HCT116 (cell line): Measurements from ENCODE around the gene RGSL1.

Experiments used
- CBX3 ChIP-seq: IDR thresholded peaks from 2 replicates; pipeline ENCODE4 v1.6.1; 2012; ENCODE audit warnings: low read depth
- CEBPB ChIP-seq: IDR thresholded peaks from 2 replicates; pipeline ENCODE4 v1.6.1; 2012; ENCODE audit warnings: low read depth
- EZH2 ChIP-seq: fragments of 200-600 bp; sonication (generic); IDR thresholded peaks from 2 replicates; pipeline ENCODE4 v1.6.1; 2017; ENCODE audit warnings: antibody characterized with exemption, mixed run types
- MAX ChIP-seq: IDR thresholded peaks from 2 replicates; pipeline ENCODE4 v1.6.1; 2012
- POLR2A ChIP-seq: IDR thresholded peaks from 2 replicates; pipeline ENCODE4 v1.7.0; 2011; ENCODE audit warnings: borderline replicate concordance; ENCODE audit not compliant: insufficient read depth, insufficient read length; ENCODE audit errors: extremely low read depth
- POLR2AphosphoS5 ChIP-seq: IDR thresholded peaks from 2 replicates; pipeline ENCODE4 v1.6.1; 2011; ENCODE audit warnings: mild to moderate bottlenecking, low read depth, low read length, moderate library complexity
- SRF ChIP-seq: IDR thresholded peaks from 2 replicates; pipeline ENCODE4 v1.6.1; 2012; ENCODE audit warnings: low read depth
- ZFX ChIP-seq: fragments of 450-650 bp; IDR thresholded peaks from 2 replicates; pipeline ENCODE4 v1.6.1; 2017
- TF ChIP-seq, protein P1 (sequence below), 3 experiments: fragments of 200-600 bp in 1 of 3; sonication (generic) in 1 of 3; IDR thresholded peaks in 2 of 3; conservative IDR thresholded peaks in 1 of 3; 2 replicates each; pipeline ENCODE4 v1.5.1; 2012 to 2017; ENCODE audit warnings: low read depth in 2 of 3, low read length in 2 of 3, antibody characterized with exemption in 1 of 3, borderline replicate concordance in 1 of 3, control low read depth in 1 of 3, mild to moderate bottlenecking in 1 of 3, mixed read lengths in 1 of 3, mixed run types in 1 of 3, moderate library complexity in 1 of 3; ENCODE audit not compliant: insufficient read depth in 1 of 3
- TF ChIP-seq, protein P2 (sequence below): IDR thresholded peaks from 2 replicates; pipeline ENCODE4 v1.6.1; 2012; ENCODE audit warnings: low read depth

DNA sequence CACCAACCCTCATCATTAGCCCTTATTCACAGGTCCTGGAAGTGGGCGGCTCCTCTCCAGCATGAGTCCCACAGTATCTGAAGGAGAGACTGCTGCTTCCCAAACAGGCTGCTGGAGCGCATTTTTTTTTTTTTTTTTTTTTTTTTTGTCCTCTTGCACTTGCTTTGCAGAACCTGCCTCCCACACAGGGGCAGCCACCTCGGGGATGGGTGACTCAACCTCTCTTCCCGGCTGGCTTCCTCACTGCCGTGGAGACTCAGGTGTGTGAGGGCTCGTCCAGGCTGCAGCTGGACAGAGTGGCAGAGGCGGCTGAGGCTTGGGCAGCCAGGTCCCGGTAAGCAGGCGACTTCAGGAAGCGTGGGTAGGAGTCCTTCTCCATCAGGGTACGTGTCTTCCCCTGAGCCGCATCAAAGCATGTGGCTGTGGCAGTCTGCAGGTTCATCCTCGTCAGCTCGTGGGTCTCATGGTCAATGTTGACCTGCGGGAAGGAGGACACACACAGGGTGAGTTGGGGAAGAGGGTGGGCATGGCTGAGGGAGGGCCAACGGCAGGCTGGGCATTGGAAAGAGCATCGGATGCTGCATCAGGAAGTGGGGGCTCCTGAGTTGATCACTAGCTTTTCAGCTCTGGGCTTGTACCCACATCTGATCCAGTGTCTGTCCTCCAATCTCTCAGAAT, 150.2 kb downstream of the RGSL1 start:
- TF ChIP-seq, protein P1, sequence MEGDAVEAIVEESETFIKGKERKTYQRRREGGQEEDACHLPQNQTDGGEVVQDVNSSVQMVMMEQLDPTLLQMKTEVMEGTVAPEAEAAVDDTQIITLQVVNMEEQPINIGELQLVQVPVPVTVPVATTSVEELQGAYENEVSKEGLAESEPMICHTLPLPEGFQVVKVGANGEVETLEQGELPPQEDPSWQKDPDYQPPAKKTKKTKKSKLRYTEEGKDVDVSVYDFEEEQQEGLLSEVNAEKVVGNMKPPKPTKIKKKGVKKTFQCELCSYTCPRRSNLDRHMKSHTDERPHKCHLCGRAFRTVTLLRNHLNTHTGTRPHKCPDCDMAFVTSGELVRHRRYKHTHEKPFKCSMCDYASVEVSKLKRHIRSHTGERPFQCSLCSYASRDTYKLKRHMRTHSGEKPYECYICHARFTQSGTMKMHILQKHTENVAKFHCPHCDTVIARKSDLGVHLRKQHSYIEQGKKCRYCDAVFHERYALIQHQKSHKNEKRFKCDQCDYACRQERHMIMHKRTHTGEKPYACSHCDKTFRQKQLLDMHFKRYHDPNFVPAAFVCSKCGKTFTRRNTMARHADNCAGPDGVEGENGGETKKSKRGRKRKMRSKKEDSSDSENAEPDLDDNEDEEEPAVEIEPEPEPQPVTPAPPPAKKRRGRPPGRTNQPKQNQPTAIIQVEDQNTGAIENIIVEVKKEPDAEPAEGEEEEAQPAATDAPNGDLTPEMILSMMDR (IDR thresholded peaks at IDR 0.05 in 2 of 3, conservative IDR thresholded peaks at IDR 0.05 in 1 of 3; ENCODE audit: borderline replicate concordance in 1 of 3, insufficient read depth in 1 of 3, low read depth in 2 of 3, low read length in 2 of 3): no peak
- TF ChIP-seq MAX (no peak), EZH2 (no peak), ZFX (no peak), POLR2A (no peak), CEBPB (no peak), POLR2AphosphoS5 (no peak), CBX3 (no peak), SRF (no peak)
- TF ChIP-seq, protein P2, sequence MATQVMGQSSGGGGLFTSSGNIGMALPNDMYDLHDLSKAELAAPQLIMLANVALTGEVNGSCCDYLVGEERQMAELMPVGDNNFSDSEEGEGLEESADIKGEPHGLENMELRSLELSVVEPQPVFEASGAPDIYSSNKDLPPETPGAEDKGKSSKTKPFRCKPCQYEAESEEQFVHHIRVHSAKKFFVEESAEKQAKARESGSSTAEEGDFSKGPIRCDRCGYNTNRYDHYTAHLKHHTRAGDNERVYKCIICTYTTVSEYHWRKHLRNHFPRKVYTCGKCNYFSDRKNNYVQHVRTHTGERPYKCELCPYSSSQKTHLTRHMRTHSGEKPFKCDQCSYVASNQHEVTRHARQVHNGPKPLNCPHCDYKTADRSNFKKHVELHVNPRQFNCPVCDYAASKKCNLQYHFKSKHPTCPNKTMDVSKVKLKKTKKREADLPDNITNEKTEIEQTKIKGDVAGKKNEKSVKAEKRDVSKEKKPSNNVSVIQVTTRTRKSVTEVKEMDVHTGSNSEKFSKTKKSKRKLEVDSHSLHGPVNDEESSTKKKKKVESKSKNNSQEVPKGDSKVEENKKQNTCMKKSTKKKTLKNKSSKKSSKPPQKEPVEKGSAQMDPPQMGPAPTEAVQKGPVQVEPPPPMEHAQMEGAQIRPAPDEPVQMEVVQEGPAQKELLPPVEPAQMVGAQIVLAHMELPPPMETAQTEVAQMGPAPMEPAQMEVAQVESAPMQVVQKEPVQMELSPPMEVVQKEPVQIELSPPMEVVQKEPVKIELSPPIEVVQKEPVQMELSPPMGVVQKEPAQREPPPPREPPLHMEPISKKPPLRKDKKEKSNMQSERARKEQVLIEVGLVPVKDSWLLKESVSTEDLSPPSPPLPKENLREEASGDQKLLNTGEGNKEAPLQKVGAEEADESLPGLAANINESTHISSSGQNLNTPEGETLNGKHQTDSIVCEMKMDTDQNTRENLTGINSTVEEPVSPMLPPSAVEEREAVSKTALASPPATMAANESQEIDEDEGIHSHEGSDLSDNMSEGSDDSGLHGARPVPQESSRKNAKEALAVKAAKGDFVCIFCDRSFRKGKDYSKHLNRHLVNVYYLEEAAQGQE: no peak
